ENCODE measurements around the gene MITD1.
"Not testable (repeated sequence)": the region's sequence is repeated elsewhere in the genome, so short reads cannot be mapped to it uniquely, and the experiment has no call there.

MITD1 gene

DNA sequence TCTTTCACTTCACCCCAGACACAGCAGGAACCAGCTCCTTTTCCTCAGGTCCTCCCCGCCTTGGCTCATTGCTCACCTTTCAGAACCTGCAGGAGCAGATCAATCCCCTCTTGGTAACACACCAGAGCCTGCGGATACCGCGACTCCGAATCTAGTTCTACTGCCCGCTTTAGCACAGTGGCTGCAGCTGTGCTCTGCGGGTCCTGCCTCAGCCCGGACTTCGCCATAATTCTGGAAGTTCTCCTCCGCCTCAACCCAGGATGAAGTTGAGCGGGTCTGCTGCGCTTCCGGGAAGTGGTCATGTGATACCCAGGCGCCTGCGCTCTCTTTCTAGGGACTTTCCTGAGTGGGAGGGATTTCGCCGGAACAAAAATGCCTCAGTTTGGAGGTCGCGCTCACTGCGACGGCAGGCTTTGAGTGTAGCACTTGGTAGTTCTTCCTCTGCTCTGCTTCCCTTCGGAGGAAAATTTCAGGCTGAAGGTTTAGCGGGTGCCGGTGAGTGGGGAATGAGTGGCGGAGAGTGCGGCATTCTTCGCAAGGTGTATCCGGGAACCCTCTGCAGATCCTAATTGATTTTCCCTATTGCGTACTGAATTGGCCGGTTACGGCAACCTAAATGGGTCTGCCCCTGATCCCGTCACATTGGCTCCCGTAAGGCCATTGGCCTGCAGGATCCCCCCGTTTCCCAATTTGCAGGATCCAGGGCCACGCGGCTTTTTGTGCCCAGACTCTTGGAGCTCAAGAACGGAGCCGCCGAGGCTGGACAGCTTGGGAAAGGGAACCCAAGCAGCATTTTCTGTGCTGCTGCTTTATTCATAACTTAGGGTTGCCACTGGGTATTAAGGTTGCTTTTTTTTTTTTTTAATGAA, at the start of gene MITD1, which contains the start of gene MRPL30:
TSS of gene MITD1 (minus strand) at position 304 of the 869 bp plus-strand sequence. CDS start at position 227, 77 bp downstream.
TSS of gene MRPL30 (plus strand) at position 430 of the 869 bp plus-strand sequence. CDS start 5,020 bp downstream, outside the sequence.
- H3K4me3 ChIP-seq (ENCODE audit: low read length in 2 of 2) = peak within 1 kb of the TSS; percentile 92 to 98
- no peaks in the 10 kb centered on the region for H3K27me3 ChIP-seq (ENCODE audit: control insufficient read depth in 2 of 2, insufficient read depth in 2 of 2, low read length in 2 of 2)
- H3K4me1 ChIP-seq (ENCODE audit: control insufficient read depth in 2 of 2, insufficient read depth in 2 of 2, low read length in 2 of 2) = peaks cover 7 to 9% of the 10 kb centered on the region in 2 donors
- peak within 1 kb of the TSS; percentile 71 to 77 for H3K27ac ChIP-seq (ENCODE audit: low read depth in 2 of 2, low read length in 2 of 2)
- H3K36me3 ChIP-seq (ENCODE audit: control insufficient read depth in 2 of 2, insufficient read depth in 2 of 2, low read length in 2 of 2) = no peaks in the 10 kb centered on the region
- H3K9me3 ChIP-seq (ENCODE audit: control insufficient read depth in 2 of 2, low read length in 2 of 2) = no peaks in the 10 kb centered on the region
- H3K9ac ChIP-seq (ENCODE audit: low read depth in 1 of 2, low read length in 2 of 2) = peak within 1 kb of the TSS; percentile 82 to 90

DNA sequence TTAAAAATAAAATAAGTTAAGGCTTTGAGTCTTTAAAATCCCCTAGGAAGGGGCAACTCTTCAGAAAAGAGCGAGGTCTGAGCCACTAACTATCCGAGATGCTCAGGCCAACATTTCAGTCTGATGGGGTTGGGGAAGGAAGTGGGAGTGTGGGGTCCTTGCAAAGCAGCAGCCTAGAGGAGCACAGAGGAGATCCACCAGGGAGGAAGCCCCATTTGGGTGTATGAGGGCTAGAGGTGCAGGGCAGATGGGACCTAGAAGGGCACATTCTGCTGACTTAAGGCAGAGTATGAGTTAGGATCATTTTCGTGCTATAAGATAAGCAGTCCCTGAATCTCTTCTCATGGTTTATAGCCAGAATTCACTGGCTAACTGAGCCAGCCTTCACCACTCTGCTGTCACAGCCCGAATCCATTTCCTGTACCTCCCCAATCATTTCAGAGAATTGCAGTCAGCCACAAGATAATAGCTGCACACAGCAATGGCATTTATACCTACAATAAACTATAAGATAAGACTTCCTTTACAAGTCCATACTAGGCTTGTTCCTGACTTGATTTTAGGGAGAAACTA, 37.2 kb upstream of the MITD1 start:
- peak overlapping the region in 1 of 2 donors; percentile 6 for H3K27ac ChIP-seq (ENCODE audit: low read depth in 2 of 2, low read length in 2 of 2)
- H3K27me3 ChIP-seq (ENCODE audit: control insufficient read depth in 2 of 2, insufficient read depth in 2 of 2, low read length in 2 of 2) = no peaks in the 10 kb centered on the region
- no peak overlapping the region for H3K9ac ChIP-seq (ENCODE audit: low read depth in 1 of 2, low read length in 2 of 2)
- no peaks in the 10 kb centered on the region for H3K36me3 ChIP-seq (ENCODE audit: control insufficient read depth in 2 of 2, insufficient read depth in 2 of 2, low read length in 2 of 2)
- H3K9me3 ChIP-seq (ENCODE audit: control insufficient read depth in 2 of 2, low read length in 2 of 2) = no peaks in the 10 kb centered on the region
- no peak overlapping the region for H3K4me3 ChIP-seq (ENCODE audit: low read length in 2 of 2)
- H3K4me1 ChIP-seq (ENCODE audit: control insufficient read depth in 2 of 2, insufficient read depth in 2 of 2, low read length in 2 of 2) = peaks cover 4 to 5% of the 10 kb centered on the region in 2 donors

DNA sequence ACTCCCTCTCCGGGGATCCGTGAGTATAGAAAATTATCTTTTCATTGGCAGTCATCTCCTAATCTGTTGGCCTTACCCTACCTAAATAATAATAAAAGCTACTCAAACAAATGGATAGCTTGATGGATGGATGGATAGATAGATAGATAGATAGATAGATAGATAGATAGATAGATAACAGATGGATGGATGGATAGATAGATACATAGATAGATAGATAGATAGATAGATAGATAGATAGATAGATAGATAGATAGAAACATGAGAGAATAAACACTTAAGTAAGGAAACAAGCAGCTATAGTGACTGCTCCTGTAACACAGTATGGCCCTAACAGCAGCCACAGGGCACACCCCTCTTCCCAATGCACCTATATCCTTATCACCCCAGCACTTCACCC, 35.2 kb upstream of the MITD1 start:
- H3K9ac ChIP-seq (ENCODE audit: low read depth in 1 of 2, low read length in 2 of 2) = no peak overlapping the region
- H3K9me3 ChIP-seq (ENCODE audit: control insufficient read depth in 2 of 2, low read length in 2 of 2) = no peaks in the 10 kb centered on the region
- H3K36me3 ChIP-seq (ENCODE audit: control insufficient read depth in 2 of 2, insufficient read depth in 2 of 2, low read length in 2 of 2) = no peaks in the 10 kb centered on the region
- no peak overlapping the region for H3K4me3 ChIP-seq (ENCODE audit: low read length in 2 of 2)
- peaks cover 4 to 5% of the 10 kb centered on the region in 2 donors for H3K4me1 ChIP-seq (ENCODE audit: control insufficient read depth in 2 of 2, insufficient read depth in 2 of 2, low read length in 2 of 2)
- no peaks in the 10 kb centered on the region for H3K27me3 ChIP-seq (ENCODE audit: control insufficient read depth in 2 of 2, insufficient read depth in 2 of 2, low read length in 2 of 2)
- no peak overlapping the region for H3K27ac ChIP-seq (ENCODE audit: low read depth in 2 of 2, low read length in 2 of 2)

DNA sequence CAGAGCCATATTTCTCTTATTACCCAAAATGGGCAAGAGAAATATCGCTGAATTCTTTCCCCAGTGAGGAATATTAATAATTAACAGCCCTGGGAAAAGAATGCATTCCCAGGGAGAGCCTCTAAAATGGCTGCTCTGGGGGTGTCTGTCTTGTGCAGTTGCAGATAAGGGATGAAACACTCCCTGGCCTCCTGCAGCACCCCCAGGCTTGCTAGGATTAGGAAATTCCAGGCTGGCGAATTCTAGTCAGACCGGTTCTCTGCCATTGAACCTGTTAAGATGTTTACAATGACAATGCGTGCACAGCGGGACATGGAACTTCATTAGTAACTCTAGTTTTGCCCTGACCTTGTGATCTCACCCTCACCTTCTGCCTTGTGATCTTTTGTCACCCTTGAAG, 24.6 kb upstream of the MITD1 start:
- no peaks in the 10 kb centered on the region for H3K27me3 ChIP-seq (ENCODE audit: control insufficient read depth in 2 of 2, insufficient read depth in 2 of 2, low read length in 2 of 2)
- H3K36me3 ChIP-seq (ENCODE audit: control insufficient read depth in 2 of 2, insufficient read depth in 2 of 2, low read length in 2 of 2) = no peaks in the 10 kb centered on the region
- H3K27ac ChIP-seq (ENCODE audit: low read depth in 2 of 2, low read length in 2 of 2) = no peak overlapping the region
- no peaks in the 10 kb centered on the region for H3K9me3 ChIP-seq (ENCODE audit: control insufficient read depth in 2 of 2, low read length in 2 of 2)
- H3K9ac ChIP-seq (ENCODE audit: low read depth in 1 of 2, low read length in 2 of 2) = no peak overlapping the region
- H3K4me3 ChIP-seq (ENCODE audit: low read length in 2 of 2) = no peak overlapping the region
- H3K4me1 ChIP-seq (ENCODE audit: control insufficient read depth in 2 of 2, insufficient read depth in 2 of 2, low read length in 2 of 2) = no peaks in the 10 kb centered on the region

DNA sequence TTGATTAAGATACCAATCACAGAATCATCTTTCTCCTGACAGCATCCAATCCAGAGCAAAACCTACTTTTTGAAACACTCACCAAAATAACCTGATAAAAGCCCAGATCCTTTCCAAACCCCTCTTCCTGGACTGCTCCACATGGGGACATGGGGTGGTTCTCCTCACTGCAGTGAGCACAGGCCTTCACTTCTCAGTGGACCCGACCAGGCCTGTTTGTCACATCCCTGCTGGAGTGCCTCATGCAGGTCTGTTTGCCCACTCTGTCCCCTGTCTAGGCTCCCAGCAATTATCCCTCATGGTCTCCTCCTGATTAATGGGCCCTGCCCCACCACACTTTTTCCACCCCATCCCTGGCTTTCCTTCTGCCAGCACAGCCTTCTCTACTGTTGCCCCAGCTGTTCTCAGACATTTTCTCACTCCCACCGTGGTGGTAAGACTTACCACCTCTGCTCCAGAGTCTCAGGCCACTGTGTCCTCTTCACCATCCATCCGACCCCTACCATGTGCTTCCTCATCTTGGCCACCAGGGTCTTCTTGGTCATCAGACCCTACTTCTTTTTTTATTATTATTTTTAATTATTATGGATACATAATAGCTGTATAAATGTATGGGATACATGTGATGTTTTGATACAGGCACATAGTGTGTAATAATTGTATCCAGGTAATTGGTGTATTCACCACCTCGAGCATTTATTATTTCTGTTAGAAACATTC, 21.3 kb upstream of the MITD1 start:
- Histone ChIP-seq H3K27me3 (ENCODE audit: control insufficient read depth in 2 of 2, insufficient read depth in 2 of 2, low read length in 2 of 2) (no peaks in the 10 kb centered on the region), H3K9me3 (ENCODE audit: control insufficient read depth in 2 of 2, low read length in 2 of 2) (no peaks in the 10 kb centered on the region), H3K9ac (ENCODE audit: low read depth in 1 of 2, low read length in 2 of 2) (no peak overlapping the region), H3K36me3 (ENCODE audit: control insufficient read depth in 2 of 2, insufficient read depth in 2 of 2, low read length in 2 of 2) (peaks cover 1 to 4% of the 10 kb centered on the region in 2 donors), H3K4me3 (ENCODE audit: low read length in 2 of 2) (no peak overlapping the region), H3K4me1 (ENCODE audit: control insufficient read depth in 2 of 2, insufficient read depth in 2 of 2, low read length in 2 of 2) (no peaks in the 10 kb centered on the region), H3K27ac (ENCODE audit: low read depth in 2 of 2, low read length in 2 of 2) (no peak overlapping the region)

DNA sequence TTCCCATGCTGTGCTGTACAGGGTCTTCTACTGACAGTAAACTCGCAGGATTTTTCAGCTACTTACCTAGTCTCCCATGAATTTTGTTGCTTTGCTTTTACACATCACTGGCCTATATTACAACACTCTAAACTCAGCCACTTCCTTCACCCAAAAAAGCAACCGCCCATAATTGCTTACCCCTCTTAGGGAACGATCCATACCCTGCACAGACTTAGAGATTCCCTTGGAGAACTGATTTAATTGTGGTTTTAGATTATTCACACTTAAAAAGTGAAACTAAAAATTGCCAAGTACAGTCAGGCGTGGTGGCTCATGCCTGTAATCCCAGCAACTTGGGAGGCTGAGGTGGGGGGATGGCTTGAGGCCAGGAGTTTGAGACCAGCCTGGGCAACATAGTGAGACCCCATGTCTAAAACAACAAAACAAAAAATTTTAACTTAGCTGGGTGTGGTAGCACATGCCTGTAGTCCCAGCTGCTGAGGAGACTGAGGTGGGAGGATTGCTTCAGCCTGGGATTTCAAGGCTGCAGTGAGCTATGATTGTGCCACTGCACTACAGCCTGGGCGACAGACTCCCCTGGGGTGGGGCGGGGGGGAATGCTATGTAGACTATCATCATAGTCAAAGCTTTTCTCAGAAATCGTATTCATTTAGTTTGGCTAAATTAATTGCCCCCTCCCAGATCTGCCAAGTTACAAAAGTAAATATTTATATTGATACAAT, 19.4 kb upstream of the MITD1 start:
- no peak overlapping the region for H3K9ac ChIP-seq (ENCODE audit: low read depth in 1 of 2, low read length in 2 of 2)
- no peaks in the 10 kb centered on the region for H3K27me3 ChIP-seq (ENCODE audit: control insufficient read depth in 2 of 2, insufficient read depth in 2 of 2, low read length in 2 of 2)
- no peaks in the 10 kb centered on the region for H3K4me1 ChIP-seq (ENCODE audit: control insufficient read depth in 2 of 2, insufficient read depth in 2 of 2, low read length in 2 of 2)
- H3K4me3 ChIP-seq (ENCODE audit: low read length in 2 of 2) = no peak overlapping the region
- H3K36me3 ChIP-seq (ENCODE audit: control insufficient read depth in 2 of 2, insufficient read depth in 2 of 2, low read length in 2 of 2) = peaks cover 9 to 17% of the 10 kb centered on the region in 2 donors
- no peaks in the 10 kb centered on the region for H3K9me3 ChIP-seq (ENCODE audit: control insufficient read depth in 2 of 2, low read length in 2 of 2)
- H3K27ac ChIP-seq (ENCODE audit: low read depth in 2 of 2, low read length in 2 of 2) = no peak overlapping the region

DNA sequence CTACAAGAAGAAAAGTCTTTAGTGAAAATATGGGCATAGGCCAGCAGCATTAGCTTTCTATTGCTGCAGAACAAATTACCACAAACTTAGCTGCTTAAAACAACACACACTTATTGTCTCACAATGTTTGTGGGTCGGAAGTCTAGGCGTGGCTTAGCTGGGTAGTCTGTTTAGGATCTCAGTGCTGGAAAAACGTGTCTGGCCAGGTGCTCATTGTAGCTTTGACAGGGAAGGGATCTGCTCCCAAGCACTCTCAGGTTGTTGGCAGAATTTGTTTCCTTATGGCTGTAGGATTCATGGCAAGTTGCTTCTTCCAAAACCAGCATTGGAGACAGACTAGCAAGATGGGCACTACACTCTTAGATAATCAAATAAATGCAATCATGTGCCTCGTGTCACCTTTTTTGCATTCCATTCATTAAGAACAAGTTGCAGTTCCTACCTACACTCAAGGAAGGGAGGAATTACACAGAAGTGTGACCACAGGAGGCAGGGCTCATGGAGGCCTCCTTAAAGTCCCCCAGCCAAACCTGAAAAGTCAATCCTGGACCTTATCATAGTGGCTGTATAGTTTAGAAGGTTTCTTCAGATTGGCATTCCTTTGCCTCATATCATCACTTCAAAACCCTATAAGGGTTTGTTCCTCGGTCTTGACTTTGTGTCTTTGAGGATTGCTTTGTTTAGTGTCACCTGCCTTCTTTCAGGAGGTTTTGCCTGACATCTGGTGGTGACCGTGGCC, 17.4 kb upstream of the MITD1 start:
- Histone ChIP-seq H3K9me3 (ENCODE audit: control insufficient read depth in 2 of 2, low read length in 2 of 2) (no peaks in the 10 kb centered on the region), H3K4me3 (ENCODE audit: low read length in 2 of 2) (no peak overlapping the region), H3K27me3 (ENCODE audit: control insufficient read depth in 2 of 2, insufficient read depth in 2 of 2, low read length in 2 of 2) (no peaks in the 10 kb centered on the region), H3K4me1 (ENCODE audit: control insufficient read depth in 2 of 2, insufficient read depth in 2 of 2, low read length in 2 of 2) (no peaks in the 10 kb centered on the region), H3K36me3 (ENCODE audit: control insufficient read depth in 2 of 2, insufficient read depth in 2 of 2, low read length in 2 of 2) (peaks cover 12 to 18% of the 10 kb centered on the region in 2 donors), H3K27ac (ENCODE audit: low read depth in 2 of 2, low read length in 2 of 2) (no peak overlapping the region), H3K9ac (ENCODE audit: low read depth in 1 of 2, low read length in 2 of 2) (no peak overlapping the region)

DNA sequence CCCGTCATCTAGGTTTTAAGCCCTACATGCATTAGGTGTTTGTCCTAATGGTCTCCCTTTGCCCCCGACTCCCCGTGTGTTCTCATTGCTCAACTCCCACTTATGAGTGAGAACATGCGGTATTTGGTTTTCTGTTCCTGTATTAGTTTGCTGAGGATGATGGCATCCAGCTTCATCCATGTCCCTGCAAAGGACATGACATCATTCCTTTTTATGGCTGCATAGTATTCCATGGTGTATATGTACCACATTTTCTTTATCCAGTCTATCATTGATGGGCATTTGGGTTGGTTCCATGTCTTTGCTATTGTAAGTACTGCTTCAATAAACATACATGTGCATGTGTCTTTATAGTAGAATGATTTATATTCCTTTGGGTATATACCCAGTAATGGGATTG, 11.5 kb upstream of the MITD1 start:
- H3K9me3 ChIP-seq (ENCODE audit: control insufficient read depth in 2 of 2, low read length in 2 of 2); H3K9ac ChIP-seq (ENCODE audit: low read depth in 1 of 2, low read length in 2 of 2); H3K4me1 ChIP-seq (ENCODE audit: control insufficient read depth in 2 of 2, insufficient read depth in 2 of 2, low read length in 2 of 2); H3K4me3 ChIP-seq (ENCODE audit: low read length in 2 of 2); H3K27ac ChIP-seq (ENCODE audit: low read depth in 2 of 2, low read length in 2 of 2); H3K27me3 ChIP-seq (ENCODE audit: control insufficient read depth in 2 of 2, insufficient read depth in 2 of 2, low read length in 2 of 2): not testable (repeated sequence)
- H3K36me3 ChIP-seq (ENCODE audit: control insufficient read depth in 2 of 2, insufficient read depth in 2 of 2, low read length in 2 of 2) = peaks cover 33 to 36% of the 10 kb centered on the region in 2 donors

DNA sequence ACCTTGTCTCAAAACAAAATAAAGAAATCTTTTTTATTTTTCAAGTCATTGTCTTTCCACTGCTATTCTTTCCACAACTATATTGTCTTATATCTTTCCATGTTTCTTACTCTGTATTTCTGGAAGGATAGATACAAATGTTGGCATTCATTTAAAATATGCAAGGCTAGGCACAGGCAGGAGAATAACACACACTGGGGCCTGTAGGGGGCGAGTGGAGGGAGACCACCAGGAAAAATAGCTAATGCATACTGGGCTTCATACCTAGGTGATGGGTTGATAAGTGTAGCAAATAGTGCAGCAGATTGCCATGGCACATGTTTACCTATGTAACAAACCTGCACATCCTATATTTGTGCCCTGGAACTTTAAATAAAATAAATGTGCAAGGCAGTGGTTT, 9.7 kb upstream of the MITD1 start:
- H3K36me3 ChIP-seq (ENCODE audit: control insufficient read depth in 2 of 2, insufficient read depth in 2 of 2, low read length in 2 of 2) = peaks cover 29 to 34% of the 10 kb centered on the region in 2 donors
- no peak overlapping the region for H3K4me3 ChIP-seq (ENCODE audit: low read length in 2 of 2)
- no peak overlapping the region for H3K9ac ChIP-seq (ENCODE audit: low read depth in 1 of 2, low read length in 2 of 2)
- no peaks in the 10 kb centered on the region for H3K4me1 ChIP-seq (ENCODE audit: control insufficient read depth in 2 of 2, insufficient read depth in 2 of 2, low read length in 2 of 2)
- no peaks in the 10 kb centered on the region for H3K27me3 ChIP-seq (ENCODE audit: control insufficient read depth in 2 of 2, insufficient read depth in 2 of 2, low read length in 2 of 2)
- no peaks in the 10 kb centered on the region for H3K9me3 ChIP-seq (ENCODE audit: control insufficient read depth in 2 of 2, low read length in 2 of 2)
- no peak overlapping the region for H3K27ac ChIP-seq (ENCODE audit: low read depth in 2 of 2, low read length in 2 of 2)
